HEK293 (cell line): Measurements from ENCODE around the gene SMPDL3A.

Source experiments
- CTCF ChIA-PET: fragments of 350-600 bp; formaldehyde crosslinking; extraction: SDS; loops from one replicate; lab custom pipeline; 2021; ENCODE audit warnings: antibody characterized with exemption; lab: Yijun Ruan, JAX
- POLR2A ChIA-PET: fragments of 300-600 bp; formaldehyde crosslinking; extraction: SDS; loops from one replicate; lab custom pipeline; 2020; ENCODE audit warnings: antibody characterized with exemption, inconsistent platforms; lab: Yijun Ruan, JAX
- H3K27ac ChIP-seq: fragments of 200-500 bp; sonication (Bioruptor generic); 2 replicates; pipeline ENCODE4 v1.5.1; 2014; ENCODE audit warnings: low read depth, low read length, control low read depth, inconsistent platforms; ENCODE audit errors: extremely low read depth
- H3K36me3 ChIP-seq, 2 experiments: fragments of 200-500 bp in 1 of 2; sonication (Bioruptor generic) in 1 of 2; 1 replicate in 1 of 2; 2 replicates in 1 of 2; pipeline ENCODE4 v1.5.1; 2014 to 2017; ENCODE audit warnings: inconsistent platforms in 2 of 2, low read length in 2 of 2; ENCODE audit not compliant: control insufficient read depth in 2 of 2, insufficient read depth in 1 of 2
- H3K4me1 ChIP-seq: fragments of 200-500 bp; sonication (Bioruptor generic); 2 replicates; pipeline ENCODE4 v1.5.1; 2014; ENCODE audit warnings: mild to moderate bottlenecking, low read length, inconsistent platforms; ENCODE audit not compliant: control insufficient read depth, insufficient read depth
- H3K4me3 ChIP-seq: 2 replicates; pipeline ENCODE4 v1.5.1; 2011; ENCODE audit warnings: low read depth, mild to moderate bottlenecking, control low read depth, low read length, moderate library complexity
- H3K9me3 ChIP-seq: fragments of 200-500 bp; sonication (Bioruptor generic); 2 replicates; pipeline ENCODE4 v1.5.1; 2014; ENCODE audit warnings: low read depth, low read length, inconsistent platforms; ENCODE audit not compliant: control insufficient read depth, insufficient read depth
- ATF2 ChIP-seq: fragments of 450-650 bp; formaldehyde crosslinking; IDR thresholded peaks from 2 replicates; pipeline ENCODE4 v1.5.1; 2016; ENCODE audit warnings: missing biosample characterization, missing genetic modification characterization, low read depth
- FEZF1 ChIP-seq: fragments of 450-650 bp; formaldehyde crosslinking; IDR thresholded peaks from 2 replicates; pipeline ENCODE4 v1.5.1; 2016; ENCODE audit warnings: missing biosample characterization, missing genetic modification characterization
- GFI1B ChIP-seq: fragments of 450-650 bp; formaldehyde crosslinking; IDR thresholded peaks from 2 replicates; pipeline ENCODE4 v1.5.1; 2016; ENCODE audit warnings: missing biosample characterization, missing genetic modification characterization
- GLI4 ChIP-seq: fragments of 450-650 bp; formaldehyde crosslinking; IDR thresholded peaks from 2 replicates; pipeline ENCODE4 v1.5.1; 2016; ENCODE audit warnings: missing biosample characterization, missing genetic modification characterization
- KLF16 ChIP-seq: fragments of 450-650 bp; formaldehyde crosslinking; IDR thresholded peaks from 2 replicates; pipeline ENCODE4 v1.5.1; 2017; ENCODE audit warnings: missing biosample characterization, missing genetic modification characterization
- SP2 ChIP-seq: fragments of 450-650 bp; formaldehyde crosslinking; IDR thresholded peaks from 2 replicates; pipeline ENCODE4 v1.5.1; 2016; ENCODE audit warnings: missing biosample characterization, missing genetic modification characterization
- ZBTB11 ChIP-seq: fragments of 450-650 bp; formaldehyde crosslinking; conservative IDR thresholded peaks from 2 replicates; pipeline ENCODE4 v1.5.1; 2016; ENCODE audit warnings: low read depth, missing biosample characterization, missing genetic modification characterization
- ZNF10 ChIP-seq: fragments of 450-650 bp; formaldehyde crosslinking; IDR thresholded peaks from 2 replicates; pipeline ENCODE4 v1.5.1; 2017; ENCODE audit warnings: missing biosample characterization, missing genetic modification characterization
- ZNF174 ChIP-seq: fragments of 450-650 bp; formaldehyde crosslinking; IDR thresholded peaks from 2 replicates; pipeline ENCODE4 v1.5.0; 2017; ENCODE audit warnings: missing biosample characterization, mild to moderate bottlenecking, missing genetic modification characterization
- ZNF2 ChIP-seq: fragments of 450-650 bp; formaldehyde crosslinking; IDR thresholded peaks from 2 replicates; pipeline ENCODE4 v1.5.1; 2016; ENCODE audit warnings: missing biosample characterization, missing genetic modification characterization
- ZNF239 ChIP-seq: fragments of 450-650 bp; formaldehyde crosslinking; IDR thresholded peaks from 2 replicates; pipeline ENCODE4 v1.5.1; 2016; ENCODE audit warnings: missing biosample characterization, missing genetic modification characterization
- ZNF24 ChIP-seq: fragments of 450-650 bp; formaldehyde crosslinking; IDR thresholded peaks from 2 replicates; pipeline ENCODE4 v1.5.1; 2016; ENCODE audit warnings: missing biosample characterization, missing genetic modification characterization
- ZNF266 ChIP-seq: fragments of 450-650 bp; formaldehyde crosslinking; IDR thresholded peaks from 2 replicates; pipeline ENCODE4 v1.5.1; 2016; ENCODE audit warnings: missing biosample characterization, missing genetic modification characterization, low read depth
- ZNF341 ChIP-seq: fragments of 450-650 bp; formaldehyde crosslinking; IDR thresholded peaks from 2 replicates; pipeline ENCODE4; 2016; ENCODE audit warnings: low read depth, missing biosample characterization, missing genetic modification characterization
- ZNF394 ChIP-seq: fragments of 450-650 bp; formaldehyde crosslinking; IDR thresholded peaks from 2 replicates; pipeline ENCODE4 v1.5.1; 2016; ENCODE audit warnings: missing biosample characterization, missing genetic modification characterization, mild to moderate bottlenecking, moderate library complexity, borderline replicate concordance
- ZNF423 ChIP-seq: fragments of 450-650 bp; formaldehyde crosslinking; IDR thresholded peaks from 2 replicates; pipeline ENCODE4 v1.5.1; 2016; ENCODE audit warnings: missing biosample characterization, missing genetic modification characterization
- ZNF701 ChIP-seq: fragments of 450-650 bp; formaldehyde crosslinking; IDR thresholded peaks from 2 replicates; pipeline ENCODE4 v1.5.1; 2016; ENCODE audit warnings: missing biosample characterization, missing genetic modification characterization
- ZNF768 ChIP-seq: fragments of 450-650 bp; formaldehyde crosslinking; IDR thresholded peaks from 2 replicates; pipeline ENCODE4 v1.5.1; 2018; ENCODE audit warnings: missing biosample characterization, mild to moderate bottlenecking, missing genetic modification characterization
- ZSCAN23 ChIP-seq: fragments of 450-650 bp; formaldehyde crosslinking; IDR thresholded peaks from 2 replicates; pipeline ENCODE4 v1.5.1; 2016; ENCODE audit warnings: missing biosample characterization, missing genetic modification characterization
- TF ChIP-seq, protein P1 (sequence below): fragments of 450-650 bp; formaldehyde crosslinking; IDR thresholded peaks from 2 replicates; pipeline ENCODE4 v1.5.1; 2016; ENCODE audit warnings: missing biosample characterization, missing genetic modification characterization, borderline replicate concordance
- TF ChIP-seq, protein P2 (sequence below): fragments of 450-650 bp; formaldehyde crosslinking; IDR thresholded peaks from 2 replicates; pipeline ENCODE4 v1.5.1; 2017; ENCODE audit warnings: missing biosample characterization, missing genetic modification characterization
- TF ChIP-seq, protein P3 (sequence below): fragments of 450-650 bp; formaldehyde crosslinking; IDR thresholded peaks from 2 replicates; pipeline ENCODE4 v1.5.1; 2017; ENCODE audit warnings: missing biosample characterization, missing genetic modification characterization

The SMPDL3A gene

DNA sequence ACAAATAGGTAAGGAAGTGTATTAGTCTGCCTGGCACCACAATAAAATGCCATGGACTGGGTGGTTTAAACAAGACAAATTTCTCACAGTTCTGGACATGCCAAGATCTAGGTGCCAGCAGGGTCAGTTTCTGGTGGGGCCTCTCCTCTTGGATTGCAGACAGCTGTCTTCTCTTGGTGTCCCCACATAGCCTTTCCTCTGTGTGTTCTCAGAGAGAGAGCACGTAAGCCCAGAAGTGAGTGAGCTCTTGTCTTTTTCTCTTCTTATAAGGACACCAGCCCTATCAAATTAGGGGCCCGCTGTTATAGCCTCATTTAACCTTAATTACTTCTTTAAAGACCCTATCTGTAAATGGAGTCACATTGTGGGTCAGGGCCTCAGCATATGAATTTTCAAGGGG is 28.3 kb downstream of the SMPDL3A start:
- no peak overlapping the region for H3K27ac ChIP-seq
- CTCF ChIA-PET, result interaction anchor here (1.1 to 1.3 kb wide), 3 partner anchors 11 to 91 kb away, joined by 3 read pairs; no protein-coding TSS in a partner anchor
- TF ChIP-seq ATF2 (tag by site-specific recombination), result no peak
- no peak for TF ChIP-seq GFI1B (tag by site-specific recombination)
- TF ChIP-seq ZNF423, result no peak
- TF ChIP-seq, protein P1, sequence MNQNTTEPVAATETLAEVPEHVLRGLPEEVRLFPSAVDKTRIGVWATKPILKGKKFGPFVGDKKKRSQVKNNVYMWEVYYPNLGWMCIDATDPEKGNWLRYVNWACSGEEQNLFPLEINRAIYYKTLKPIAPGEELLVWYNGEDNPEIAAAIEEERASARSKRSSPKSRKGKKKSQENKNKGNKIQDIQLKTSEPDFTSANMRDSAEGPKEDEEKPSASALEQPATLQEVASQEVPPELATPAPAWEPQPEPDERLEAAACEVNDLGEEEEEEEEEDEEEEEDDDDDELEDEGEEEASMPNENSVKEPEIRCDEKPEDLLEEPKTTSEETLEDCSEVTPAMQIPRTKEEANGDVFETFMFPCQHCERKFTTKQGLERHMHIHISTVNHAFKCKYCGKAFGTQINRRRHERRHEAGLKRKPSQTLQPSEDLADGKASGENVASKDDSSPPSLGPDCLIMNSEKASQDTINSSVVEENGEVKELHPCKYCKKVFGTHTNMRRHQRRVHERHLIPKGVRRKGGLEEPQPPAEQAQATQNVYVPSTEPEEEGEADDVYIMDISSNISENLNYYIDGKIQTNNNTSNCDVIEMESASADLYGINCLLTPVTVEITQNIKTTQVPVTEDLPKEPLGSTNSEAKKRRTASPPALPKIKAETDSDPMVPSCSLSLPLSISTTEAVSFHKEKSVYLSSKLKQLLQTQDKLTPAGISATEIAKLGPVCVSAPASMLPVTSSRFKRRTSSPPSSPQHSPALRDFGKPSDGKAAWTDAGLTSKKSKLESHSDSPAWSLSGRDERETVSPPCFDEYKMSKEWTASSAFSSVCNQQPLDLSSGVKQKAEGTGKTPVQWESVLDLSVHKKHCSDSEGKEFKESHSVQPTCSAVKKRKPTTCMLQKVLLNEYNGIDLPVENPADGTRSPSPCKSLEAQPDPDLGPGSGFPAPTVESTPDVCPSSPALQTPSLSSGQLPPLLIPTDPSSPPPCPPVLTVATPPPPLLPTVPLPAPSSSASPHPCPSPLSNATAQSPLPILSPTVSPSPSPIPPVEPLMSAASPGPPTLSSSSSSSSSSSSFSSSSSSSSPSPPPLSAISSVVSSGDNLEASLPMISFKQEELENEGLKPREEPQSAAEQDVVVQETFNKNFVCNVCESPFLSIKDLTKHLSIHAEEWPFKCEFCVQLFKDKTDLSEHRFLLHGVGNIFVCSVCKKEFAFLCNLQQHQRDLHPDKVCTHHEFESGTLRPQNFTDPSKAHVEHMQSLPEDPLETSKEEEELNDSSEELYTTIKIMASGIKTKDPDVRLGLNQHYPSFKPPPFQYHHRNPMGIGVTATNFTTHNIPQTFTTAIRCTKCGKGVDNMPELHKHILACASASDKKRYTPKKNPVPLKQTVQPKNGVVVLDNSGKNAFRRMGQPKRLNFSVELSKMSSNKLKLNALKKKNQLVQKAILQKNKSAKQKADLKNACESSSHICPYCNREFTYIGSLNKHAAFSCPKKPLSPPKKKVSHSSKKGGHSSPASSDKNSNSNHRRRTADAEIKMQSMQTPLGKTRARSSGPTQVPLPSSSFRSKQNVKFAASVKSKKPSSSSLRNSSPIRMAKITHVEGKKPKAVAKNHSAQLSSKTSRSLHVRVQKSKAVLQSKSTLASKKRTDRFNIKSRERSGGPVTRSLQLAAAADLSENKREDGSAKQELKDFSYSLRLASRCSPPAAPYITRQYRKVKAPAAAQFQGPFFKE, result no peak
- TF ChIP-seq FEZF1, result no peak
- no peak for TF ChIP-seq ZNF174 (tag by site-specific recombination)
- TF ChIP-seq ZNF394 (tag by site-specific recombination), result no peak
- no peak for TF ChIP-seq ZNF266 (tag by site-specific recombination)
- TF ChIP-seq SP2 (tag by site-specific recombination), result no peak
- TF ChIP-seq ZNF239 (tag by site-specific recombination), result no peak
- TF ChIP-seq, protein P2, sequence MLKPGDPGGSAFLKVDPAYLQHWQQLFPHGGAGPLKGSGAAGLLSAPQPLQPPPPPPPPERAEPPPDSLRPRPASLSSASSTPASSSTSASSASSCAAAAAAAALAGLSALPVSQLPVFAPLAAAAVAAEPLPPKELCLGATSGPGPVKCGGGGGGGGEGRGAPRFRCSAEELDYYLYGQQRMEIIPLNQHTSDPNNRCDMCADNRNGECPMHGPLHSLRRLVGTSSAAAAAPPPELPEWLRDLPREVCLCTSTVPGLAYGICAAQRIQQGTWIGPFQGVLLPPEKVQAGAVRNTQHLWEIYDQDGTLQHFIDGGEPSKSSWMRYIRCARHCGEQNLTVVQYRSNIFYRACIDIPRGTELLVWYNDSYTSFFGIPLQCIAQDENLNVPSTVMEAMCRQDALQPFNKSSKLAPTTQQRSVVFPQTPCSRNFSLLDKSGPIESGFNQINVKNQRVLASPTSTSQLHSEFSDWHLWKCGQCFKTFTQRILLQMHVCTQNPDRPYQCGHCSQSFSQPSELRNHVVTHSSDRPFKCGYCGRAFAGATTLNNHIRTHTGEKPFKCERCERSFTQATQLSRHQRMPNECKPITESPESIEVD (tag by site-specific recombination), result no peak
- no peak for TF ChIP-seq ZNF24 (tag by site-specific recombination)
- TF ChIP-seq ZNF768 (tag by site-specific recombination), result no peak
- TF ChIP-seq ZNF341 (tag by site-specific recombination), result no peak
- TF ChIP-seq, protein P3, sequence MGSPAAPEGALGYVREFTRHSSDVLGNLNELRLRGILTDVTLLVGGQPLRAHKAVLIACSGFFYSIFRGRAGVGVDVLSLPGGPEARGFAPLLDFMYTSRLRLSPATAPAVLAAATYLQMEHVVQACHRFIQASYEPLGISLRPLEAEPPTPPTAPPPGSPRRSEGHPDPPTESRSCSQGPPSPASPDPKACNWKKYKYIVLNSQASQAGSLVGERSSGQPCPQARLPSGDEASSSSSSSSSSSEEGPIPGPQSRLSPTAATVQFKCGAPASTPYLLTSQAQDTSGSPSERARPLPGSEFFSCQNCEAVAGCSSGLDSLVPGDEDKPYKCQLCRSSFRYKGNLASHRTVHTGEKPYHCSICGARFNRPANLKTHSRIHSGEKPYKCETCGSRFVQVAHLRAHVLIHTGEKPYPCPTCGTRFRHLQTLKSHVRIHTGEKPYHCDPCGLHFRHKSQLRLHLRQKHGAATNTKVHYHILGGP (tag by site-specific recombination), result no peak
- TF ChIP-seq, all 188 proteins: peak for 0
- Histone ChIP-seq H3K4me1 (peaks cover 3% of the 10 kb centered on the region; the same call in 1 of the 2 replicates), H3K9me3 (no peaks in the 10 kb centered on the region), H3K36me3 (no peaks in the 10 kb centered on the region), H3K4me3 (no peak overlapping the region)
- POLR2A ChIA-PET, result no interaction called here

DNA sequence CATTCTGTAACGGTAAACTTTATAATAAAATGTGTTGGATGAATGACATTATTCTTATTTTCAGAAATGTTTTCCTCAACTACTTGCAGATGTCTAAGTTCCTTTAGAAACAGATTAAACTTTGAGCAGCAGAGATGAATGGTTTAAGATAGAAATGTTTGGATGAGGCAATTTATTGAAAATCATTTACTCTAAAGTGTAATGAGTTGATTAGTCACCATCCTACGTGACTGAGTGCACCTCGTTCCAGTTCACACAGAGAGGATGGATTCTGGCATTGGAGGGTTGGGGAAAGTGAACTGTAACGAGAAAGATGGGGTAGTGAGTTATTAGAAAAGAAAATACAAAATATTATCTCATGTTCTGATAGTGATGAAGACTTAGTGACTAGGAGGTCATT is 28.7 kb downstream of the SMPDL3A start:
- Histone ChIP-seq H3K36me3 (no peaks in the 10 kb centered on the region), H3K4me3 (no peak overlapping the region), H3K27ac (no peak overlapping the region), H3K9me3 (no peaks in the 10 kb centered on the region), H3K4me1 (peaks cover 3% of the 10 kb centered on the region; the same call in 1 of the 2 replicates)
- ChIA-PET CTCF (interaction anchor here (1.2 to 1.3 kb wide), 2 partner anchors 12 to 25 kb away, joined by 3 read pairs; no protein-coding TSS in a partner anchor), POLR2A (no interaction called here)
- TF ChIP-seq ZSCAN23 (no peak), ZNF2 (tag by site-specific recombination) (no peak), ZBTB11 (tag by site-specific recombination) (no peak), KLF16 (tag by site-specific recombination) (no peak), ZNF10 (no peak), ZNF266 (tag by site-specific recombination) (no peak), ZNF701 (tag by site-specific recombination) (no peak), GLI4 (tag by site-specific recombination) (no peak)
